A549 treated with DMSO at 1 μM for 4 hours (cell line): ENCODE data around the gene PI4KB. TPM values are rescaled to one million over a fixed set of nuclear protein-coding genes. Genes with fewer than 3 reads are reported as not detected.

Experiments used
- total RNA-seq: library from RNA; stranded (reverse); fragments of 200-300 nt; extraction: Qiagen RNA extraction; gene quantifications from 5 replicates; pipeline ENCODE4 v1.2.3, GENCODE V29; 2022; ENCODE audit warnings: low read depth

The PI4KB gene
- total RNA-seq, result 25.1 to 32.4 TPM (median 30.0 TPM) in 5 replicates

GRCh38 chr1:151327223-151327902 is at the start of gene PI4KB:
Gene PI4KB, minus strand, starts transcription at chr1:151327416. Its CDS starts 10,935 bp downstream, at chr1:151316481.

GRCh38 chr1:151372058-151372934 is 45.1 kb upstream of the PI4KB start, which contains the start of gene SELENBP1:
Gene SELENBP1, minus strand, starts transcription at chr1:151372705. Its CDS starts 64 bp downstream, at chr1:151372641.

DNA sequence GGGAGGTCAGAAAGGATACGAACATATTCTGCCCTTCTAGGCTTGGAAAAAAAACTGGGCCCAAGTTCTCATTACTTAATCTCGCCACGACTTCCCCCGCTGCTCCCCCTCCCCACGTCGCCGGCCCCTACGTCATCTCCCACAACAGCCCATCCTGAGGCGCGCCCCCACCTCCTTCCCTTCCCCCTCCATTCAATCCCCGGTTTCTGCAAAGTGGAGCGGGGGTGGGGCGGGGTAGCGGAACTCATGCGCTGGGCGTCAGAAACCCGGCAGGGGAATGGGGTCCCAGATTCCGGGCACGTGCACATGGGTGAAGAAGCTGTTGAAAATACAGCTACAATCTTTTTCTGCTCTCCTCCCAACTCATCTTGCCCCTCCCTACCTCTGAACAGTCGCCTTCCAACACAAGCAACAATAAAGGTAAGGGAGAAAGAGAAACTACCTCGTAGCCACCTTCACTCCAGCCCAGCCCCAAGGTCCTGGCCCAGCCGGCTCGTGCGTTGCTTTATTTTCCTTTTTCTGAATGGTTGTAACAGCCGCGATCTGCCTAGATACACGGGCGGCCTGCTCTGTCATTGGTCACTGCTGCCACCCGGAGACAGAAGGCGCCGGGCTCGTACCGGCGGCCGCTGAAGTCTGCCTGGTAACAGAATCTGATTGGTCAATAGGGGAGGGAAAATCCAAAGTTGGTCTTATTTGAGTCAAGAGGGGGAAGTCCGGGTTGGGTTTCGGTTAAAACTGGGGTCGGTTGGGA is 19.7 kb upstream of the PI4KB start, which contains the start of gene RFX5:
Gene RFX5 (minus strand): TSS at position 484 of the 754 bp plus-strand sequence. CDS start 932 bp downstream, outside the sequence.

DNA sequence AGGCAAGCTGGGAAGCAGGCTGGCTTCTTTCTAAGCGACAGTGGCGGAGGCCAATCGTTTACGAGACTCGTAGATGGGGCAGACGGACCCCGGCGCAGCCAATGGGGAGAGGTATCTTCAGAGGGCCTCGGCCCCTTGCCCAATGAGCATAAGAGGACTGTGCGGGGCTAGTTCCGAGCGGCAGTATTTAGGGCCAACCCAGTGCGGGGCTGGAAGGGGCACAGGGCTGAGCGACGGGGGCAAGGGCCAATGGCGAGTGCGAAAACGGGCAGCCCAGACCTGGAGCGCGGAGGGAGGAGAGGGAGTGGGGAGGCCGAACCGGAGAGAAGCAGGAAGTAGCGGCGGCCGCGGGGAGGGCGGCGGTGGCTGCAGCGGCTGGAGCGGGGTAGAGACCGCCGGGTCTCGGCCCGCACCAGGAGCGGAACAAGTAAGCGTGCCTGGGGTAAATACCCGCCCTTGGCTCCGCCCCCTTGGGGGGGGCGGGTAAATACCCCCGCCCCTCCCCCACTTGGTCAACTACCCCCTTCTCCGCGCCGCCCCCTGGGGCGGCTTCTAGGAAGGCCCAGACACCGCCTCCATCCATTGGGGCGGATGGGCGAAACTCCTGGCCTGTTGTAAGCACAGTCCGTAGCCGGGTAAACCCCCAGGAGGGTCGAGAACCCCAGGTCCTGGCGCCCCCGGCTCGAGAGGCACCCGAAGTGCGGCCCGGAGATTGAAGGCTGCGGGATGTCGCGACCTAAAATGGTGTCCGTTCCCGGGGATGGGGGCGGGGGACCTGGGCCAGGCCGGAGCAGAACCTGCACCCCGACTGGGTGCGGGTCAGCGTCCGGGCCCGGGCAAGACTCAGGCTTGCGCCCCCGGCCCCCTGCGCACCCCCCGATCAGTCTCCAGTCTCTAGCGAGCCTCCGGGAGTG is 45.0 kb downstream of the PI4KB start, which contains the start of gene ZNF687:
Gene ZNF687 (plus strand): TSS at position 331 of the 914 bp plus-strand sequence. CDS start 3,993 bp downstream, outside the sequence.

GRCh38 chr1:151254217-151255213 is 72.7 kb downstream of the PI4KB start, which contains the start of gene PSMD4:
Gene PSMD4, plus strand, starts transcription at chr1:151254734. Its CDS starts 49 bp downstream, at chr1:151254783.

Other genes starting within 250 kb of the PI4KB start
- 0.72 to 2.0 TPM (median 1.4 TPM) in 5 replicates for gene SEMA6C, start 180.8 kb downstream of the PI4KB start, total RNA-seq
- not detected in 5 replicates for gene TNFAIP8L2, start 170.8 kb downstream of the PI4KB start, total RNA-seq
- 5.2 to 7.2 TPM (median 6.5 TPM) in 5 replicates for gene LYSMD1, start 161.5 kb downstream of the PI4KB start, total RNA-seq
- gene SCNM1, start 161.3 kb downstream of the PI4KB start, total RNA-seq, result 41.8 to 46.9 TPM (median 46.7 TPM) in 5 replicates
- gene TMOD4, start 151.4 kb downstream of the PI4KB start, total RNA-seq, result 0.25 to 0.44 TPM (median 0.33 TPM) in 4 of 5 replicates, not detected in the other
- gene VPS72, start 137.2 kb downstream of the PI4KB start, total RNA-seq, result 44.2 to 71.7 TPM (median 45.2 TPM) in 5 replicates
- gene PIP5K1A, start 128.9 kb downstream of the PI4KB start, total RNA-seq, result 43.6 to 69.2 TPM (median 48.2 TPM) in 5 replicates
- 173 to 200 TPM (median 195 TPM) in 5 replicates for gene PSMD4, start 72.7 kb downstream of the PI4KB start, total RNA-seq
- gene ZNF687, start 45.1 kb downstream of the PI4KB start, total RNA-seq, result 14.3 to 17.0 TPM (median 14.8 TPM) in 5 replicates
- 27.6 to 30.8 TPM (median 29.7 TPM) in 5 replicates for gene RFX5, start 19.8 kb upstream of the PI4KB start, total RNA-seq
- gene SELENBP1, start 45.3 kb upstream of the PI4KB start, total RNA-seq, result 5.8 to 6.2 TPM (median 5.8 TPM) in 5 replicates
- gene PSMB4, start 72.2 kb upstream of the PI4KB start, total RNA-seq, result 376 to 425 TPM (median 399 TPM) in 5 replicates
- 21.4 to 24.5 TPM (median 22.2 TPM) in 5 replicates for gene POGZ, start 132.1 kb upstream of the PI4KB start, total RNA-seq
- gene CGN, start 184.0 kb upstream of the PI4KB start, total RNA-seq, result 1.2 to 1.5 TPM (median 1.3 TPM) in 5 replicates
- gene TUFT1, start 212.9 kb upstream of the PI4KB start, total RNA-seq, result 14.5 to 18.0 TPM (median 15.5 TPM) in 5 replicates